OCI-LY1 (cell line): Measurements from ENCODE around the gene TPSB2.

Experiments
- H2AFZ ChIP-seq: fragments of 200-600 bp; sonication (generic), shearing (Covaris generic); 2 replicates; pipeline ENCODE4 v1.6.0; 2014; ENCODE audit warnings: antibody characterized with exemption, mild to moderate bottlenecking, low read length
- H3F3A ChIP-seq: fragments of 200-600 bp; sonication (generic), shearing (Covaris generic); 2 replicates; pipeline ENCODE4 v1.6.0; 2014; ENCODE audit warnings: mild to moderate bottlenecking, antibody characterized with exemption, low read length, moderate library complexity; ENCODE audit not compliant: insufficient read depth
- H3K27ac ChIP-seq: fragments of 200-600 bp; sonication (generic); 2 replicates; pipeline ENCODE4 v1.5.1; 2014; ENCODE audit warnings: low read length, mixed run types, mild to moderate bottlenecking, low read depth; ENCODE audit not compliant: poor library complexity, severe bottlenecking
- H3K27me3 ChIP-seq: fragments of 200-600 bp; sonication (generic); 2 replicates; pipeline ENCODE4 v1.6.0; 2014; ENCODE audit warnings: antibody characterized with exemption, mild to moderate bottlenecking, low read length, moderate library complexity; ENCODE audit not compliant: insufficient read depth
- H3K36me3 ChIP-seq: fragments of 200-600 bp; sonication (generic); 2 replicates; pipeline ENCODE4 v1.6.1; 2014; ENCODE audit warnings: mild to moderate bottlenecking, antibody characterized with exemption, low read length, moderate library complexity, mixed read lengths; ENCODE audit not compliant: insufficient read depth
- H3K4me1 ChIP-seq: fragments of 200-600 bp; sonication (generic); 2 replicates; pipeline ENCODE4 v1.5.1; 2014; ENCODE audit warnings: mild to moderate bottlenecking, low read length, moderate library complexity; ENCODE audit not compliant: insufficient read depth, severe bottlenecking
- H3K4me2 ChIP-seq: fragments of 200-600 bp; sonication (generic), shearing (Covaris generic); 2 replicates; pipeline ENCODE4 v1.6.1; 2014; ENCODE audit warnings: low read length
- H3K4me3 ChIP-seq: fragments of 200-600 bp; sonication (generic); 2 replicates; pipeline ENCODE4 v1.5.1; 2014; ENCODE audit warnings: low read length, low read depth, mild to moderate bottlenecking, mixed read lengths; ENCODE audit not compliant: poor library complexity, severe bottlenecking
- H3K79me2 ChIP-seq: fragments of 200-600 bp; shearing (Covaris generic); 2 replicates; pipeline ENCODE4 v1.6.1; 2016; ENCODE audit warnings: mixed run types, low read length, mixed read lengths; ENCODE audit not compliant: insufficient read depth
- H3K9ac ChIP-seq: fragments of 200-600 bp; sonication (generic), shearing (Covaris generic); 2 replicates; pipeline ENCODE4 v1.6.1; 2014; ENCODE audit warnings: mild to moderate bottlenecking, low read length, mixed read lengths
- H3K9me2 ChIP-seq: fragments of 200-600 bp; sonication (generic), shearing (Covaris generic); 2 replicates; pipeline ENCODE4 v1.6.1; 2014; ENCODE audit warnings: low read depth, mild to moderate bottlenecking, low read length, mixed read lengths
- H3K9me3 ChIP-seq: fragments of 200-600 bp; shearing (Covaris generic); 2 replicates; pipeline ENCODE4 v1.6.1; 2014; ENCODE audit warnings: low read length, mixed read lengths
- H4K20me1 ChIP-seq: fragments of 200-600 bp; sonication (generic), shearing (Covaris generic); 2 replicates; pipeline ENCODE4 v1.6.0; 2016; ENCODE audit warnings: mild to moderate bottlenecking, low read length; ENCODE audit not compliant: insufficient read depth
- CTCF ChIP-seq: fragments of 200-600 bp; sonication (generic), shearing (Covaris generic); IDR thresholded peaks from 2 replicates; pipeline ENCODE4 v1.5.1; 2017; ENCODE audit warnings: mild to moderate bottlenecking, antibody characterized with exemption, low read length, moderate library complexity, mixed read lengths
- EZH2 ChIP-seq: fragments of 200-600 bp; sonication (generic), shearing (Covaris generic); IDR thresholded peaks from 2 replicates; pipeline ENCODE4 v1.8.0; 2017; ENCODE audit warnings: borderline replicate concordance, mixed run types, mild to moderate bottlenecking, antibody characterized with exemption, low read length, moderate library complexity, mixed read lengths

Gene TPSB2

GRCh38 chr16:1213231-1213630, 16.8 kb downstream of the TPSB2 start:
- Histone ChIP-seq H3K4me1 (no peaks in the 10 kb centered on the region), H3K27ac (no peak overlapping the region), H3K4me3 (no peak overlapping the region), H3K9ac (no peak overlapping the region), H3K79me2 (no peaks in the 10 kb centered on the region), H3K36me3 (no peaks in the 10 kb centered on the region), H4K20me1 (no peaks in the 10 kb centered on the region), H3F3A (no peaks in the 10 kb centered on the region), H3K9me2 (no peaks in the 10 kb centered on the region), H3K27me3 (no peaks in the 10 kb centered on the region), H3K9me3 (no peaks in the 10 kb centered on the region), H3K4me2 (no peak overlapping the region), H2AFZ (no peak overlapping the region)
- no peak for TF ChIP-seq EZH2
- no peak for TF ChIP-seq CTCF

- Histone ChIP-seq H2AFZ (no peak overlapping the region), H3K9ac (no peak overlapping the region), H3K79me2 (no peaks in the 10 kb centered on the region), H3F3A (no peaks in the 10 kb centered on the region), H3K9me3 (no peaks in the 10 kb centered on the region), H3K4me1 (no peaks in the 10 kb centered on the region), H3K27me3 (no peaks in the 10 kb centered on the region), H3K36me3 (no peaks in the 10 kb centered on the region), H3K27ac (no peak overlapping the region), H4K20me1 (no peaks in the 10 kb centered on the region), H3K4me2 (no peak overlapping the region), H3K9me2 (no peaks in the 10 kb centered on the region), H3K4me3 (no peak overlapping the region)
- TF ChIP-seq CTCF (no peak), EZH2 (no peak)
Measured at GRCh38 chr16:1212616-1213194, 17.3 kb downstream of the TPSB2 start.

GRCh38 chr16:1211451-1212268, 18.3 kb downstream of the TPSB2 start:
- Histone ChIP-seq H2AFZ (no peak overlapping the region), H4K20me1 (no peaks in the 10 kb centered on the region), H3K4me2 (no peak overlapping the region), H3F3A (no peaks in the 10 kb centered on the region), H3K27ac (no peak overlapping the region), H3K9me3 (no peaks in the 10 kb centered on the region), H3K79me2 (no peaks in the 10 kb centered on the region), H3K27me3 (no peaks in the 10 kb centered on the region), H3K9me2 (no peaks in the 10 kb centered on the region), H3K4me1 (no peaks in the 10 kb centered on the region), H3K9ac (no peak overlapping the region), H3K4me3 (no peak overlapping the region), H3K36me3 (no peaks in the 10 kb centered on the region)
- TF ChIP-seq EZH2 (no peak), CTCF (no peak)
